Stimulated activated CD4-positive, alpha-beta T cell treated with anti-CD3 and anti-CD28 coated beads, Interleukin-2, amount 100 ng/mL, for 48 hours (primary cell): Measurements from ENCODE around the gene COL6A5.

Experiments used
- DNase-seq, 2 donors: peaks; one replicate each; pipeline ENCODE4 v3.0.0-alpha.2; 2020

COL6A5 gene

DNA sequence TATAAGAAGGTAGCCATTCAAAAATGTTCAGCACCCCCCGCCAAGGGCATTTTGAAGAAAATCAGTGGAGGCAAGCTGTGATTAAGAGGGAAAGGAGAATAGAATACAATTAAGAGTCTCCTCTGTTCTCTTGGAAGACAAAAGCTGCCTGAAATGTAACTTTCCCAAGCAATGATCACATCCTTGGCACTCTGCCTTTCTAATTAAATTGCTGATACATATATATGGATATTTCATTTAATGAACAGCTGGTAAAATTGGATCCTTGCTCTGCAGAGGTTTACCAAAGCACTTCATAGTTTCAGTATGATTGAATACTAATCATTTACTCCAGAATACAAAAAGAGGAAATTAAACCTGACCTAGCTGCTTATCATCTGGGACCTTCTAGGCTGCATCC, 182.0 kb downstream of the COL6A5 start:
- no peak for DNase-seq

DNA sequence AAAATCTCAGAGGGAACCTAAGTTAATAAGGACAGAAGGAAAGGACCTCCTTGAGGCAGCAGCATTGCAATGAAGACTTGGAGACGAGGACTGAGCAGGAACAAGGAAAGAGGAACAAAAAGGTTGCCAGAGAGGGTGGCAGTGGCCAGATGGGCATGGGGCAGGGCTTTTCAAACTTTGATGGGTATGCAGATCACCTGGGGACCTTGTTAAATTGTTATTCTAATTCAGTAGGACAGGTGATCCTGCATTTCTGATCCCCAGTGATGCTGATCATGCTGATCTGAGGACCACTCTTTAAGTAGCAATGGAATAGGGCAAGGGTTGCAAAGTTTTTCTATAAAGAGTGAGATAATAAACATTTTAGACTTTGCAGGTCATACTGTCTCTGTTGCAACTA, 182.6 kb downstream of the COL6A5 start:
- DNase-seq, result no peak

DNA sequence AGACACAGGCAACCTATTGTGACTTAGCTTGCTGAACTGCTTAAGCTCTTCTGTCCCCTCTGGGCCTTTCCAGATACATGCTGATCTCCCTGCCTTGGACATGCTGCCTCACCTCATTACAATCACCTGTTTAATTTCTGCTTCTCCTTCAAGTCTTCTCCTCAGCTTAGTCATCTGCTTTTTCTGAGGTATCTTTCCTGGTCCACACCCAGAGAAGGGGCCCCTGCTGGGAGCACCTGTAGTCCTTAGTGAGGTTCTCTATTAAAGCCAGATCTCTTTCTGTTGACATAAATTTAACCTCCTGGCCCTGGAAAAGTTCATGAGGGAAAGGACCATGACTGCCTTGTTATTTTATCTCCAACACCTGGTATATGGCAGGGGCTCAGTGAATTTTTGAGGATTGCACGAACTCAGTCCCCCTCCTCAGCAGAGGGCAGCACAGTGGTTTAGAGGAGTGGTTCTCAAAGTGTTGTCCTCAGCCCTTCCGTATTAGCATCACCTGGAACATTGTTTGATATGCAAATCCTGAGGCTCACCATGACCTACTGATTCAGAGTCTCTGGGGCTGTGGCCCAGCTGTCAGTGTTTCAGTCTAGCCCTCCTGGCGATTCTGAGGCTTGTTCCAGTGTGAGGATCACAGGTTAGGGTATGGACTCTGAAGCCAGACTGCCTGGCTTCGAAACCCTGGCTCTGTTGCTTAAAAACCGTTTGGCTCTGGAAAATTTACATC, 184.2 kb downstream of the COL6A5 start:
- DNase-seq, result no peak

DNA sequence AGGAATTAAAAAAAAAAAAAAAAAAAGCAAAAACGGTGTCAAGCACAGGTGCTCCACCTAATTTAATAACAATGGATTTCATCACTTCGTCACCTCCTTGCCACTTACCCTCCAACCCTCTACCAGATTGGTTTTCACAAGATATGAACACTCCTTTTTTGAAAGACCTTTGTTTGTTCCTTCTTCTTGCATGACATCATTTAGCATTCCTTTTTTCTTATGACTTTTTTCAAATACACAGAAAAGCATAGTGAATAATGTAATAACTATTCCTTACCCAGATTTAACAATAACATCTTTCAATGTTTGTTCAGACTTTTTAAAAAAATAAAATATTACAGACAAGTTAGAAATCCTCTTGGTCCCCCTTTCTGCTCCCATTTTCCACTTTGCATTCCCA, 187.8 kb downstream of the COL6A5 start:
- DNase-seq, result no peak
